Astrocyte of the cerebellum (primary cell): Measurements from ENCODE around the gene OGFR.

ENCODE experiments used
- DNase-seq: peaks from one replicate; pipeline ENCODE4 v3.0.0-alpha.2; 2011; ENCODE audit warnings: low read depth
- H3K4me3 ChIP-seq: 2 replicates; pipeline ENCODE4 v1.5.1; 2011; ENCODE audit warnings: mild to moderate bottlenecking, low read depth, low read length, moderate library complexity
- in situ Hi-C: cut with HindIII; loops from 2 replicates; pipeline ENCODE4 v1.10.0; 2017; ENCODE audit warnings: low sequenced_read_pairs
- TF ChIP-seq, protein P1 (sequence below): IDR thresholded peaks from 2 replicates; pipeline ENCODE4 v1.5.1; 2012; ENCODE audit warnings: low read length, low read depth, moderate library complexity, mild to moderate bottlenecking; ENCODE audit errors: missing control alignments

OGFR gene

DNA sequence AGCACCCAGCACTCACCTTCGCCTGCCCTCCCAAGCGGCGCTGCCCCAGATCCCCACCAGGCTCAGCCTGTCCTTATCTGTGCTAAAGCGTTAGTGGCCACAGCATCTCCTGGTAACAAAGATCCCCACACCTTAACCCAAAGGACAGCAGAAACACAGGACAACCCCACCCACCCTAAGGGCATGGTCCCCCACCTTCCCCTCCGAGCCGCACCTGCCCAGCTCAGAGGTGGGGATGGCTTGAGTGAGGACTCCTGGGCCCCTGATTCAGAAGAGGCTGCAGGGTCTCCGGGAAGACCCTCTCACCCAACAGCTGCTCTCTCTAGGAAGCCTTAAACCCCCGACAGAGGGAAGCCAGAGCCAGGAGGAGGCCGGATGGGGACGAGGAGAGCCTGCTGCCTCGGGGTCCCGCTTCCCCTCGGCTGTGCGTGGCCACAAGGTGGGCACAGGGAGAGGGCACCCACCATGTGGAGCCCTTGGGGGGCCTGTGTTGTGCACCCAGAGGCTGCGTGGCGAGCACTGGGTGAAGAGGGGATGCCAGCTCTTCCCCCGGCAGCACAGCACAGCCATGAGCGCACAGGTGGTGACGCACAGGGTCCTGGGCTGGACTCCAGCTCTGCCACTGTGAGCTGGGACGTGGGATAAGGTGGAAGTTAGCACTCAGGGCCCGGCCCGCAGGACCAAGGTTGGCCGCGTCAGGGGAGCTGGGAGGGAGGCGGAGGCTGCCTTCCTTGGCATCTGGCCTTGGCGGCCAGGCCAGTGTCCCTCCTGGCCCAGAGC, 40.3 kb upstream of the OGFR start:
- DNase-seq = no peak
- TF ChIP-seq, protein P1, sequence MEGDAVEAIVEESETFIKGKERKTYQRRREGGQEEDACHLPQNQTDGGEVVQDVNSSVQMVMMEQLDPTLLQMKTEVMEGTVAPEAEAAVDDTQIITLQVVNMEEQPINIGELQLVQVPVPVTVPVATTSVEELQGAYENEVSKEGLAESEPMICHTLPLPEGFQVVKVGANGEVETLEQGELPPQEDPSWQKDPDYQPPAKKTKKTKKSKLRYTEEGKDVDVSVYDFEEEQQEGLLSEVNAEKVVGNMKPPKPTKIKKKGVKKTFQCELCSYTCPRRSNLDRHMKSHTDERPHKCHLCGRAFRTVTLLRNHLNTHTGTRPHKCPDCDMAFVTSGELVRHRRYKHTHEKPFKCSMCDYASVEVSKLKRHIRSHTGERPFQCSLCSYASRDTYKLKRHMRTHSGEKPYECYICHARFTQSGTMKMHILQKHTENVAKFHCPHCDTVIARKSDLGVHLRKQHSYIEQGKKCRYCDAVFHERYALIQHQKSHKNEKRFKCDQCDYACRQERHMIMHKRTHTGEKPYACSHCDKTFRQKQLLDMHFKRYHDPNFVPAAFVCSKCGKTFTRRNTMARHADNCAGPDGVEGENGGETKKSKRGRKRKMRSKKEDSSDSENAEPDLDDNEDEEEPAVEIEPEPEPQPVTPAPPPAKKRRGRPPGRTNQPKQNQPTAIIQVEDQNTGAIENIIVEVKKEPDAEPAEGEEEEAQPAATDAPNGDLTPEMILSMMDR = no peak
- H3K4me3 ChIP-seq = no peak overlapping the region
- in situ Hi-C loops = no loop called here

DNA sequence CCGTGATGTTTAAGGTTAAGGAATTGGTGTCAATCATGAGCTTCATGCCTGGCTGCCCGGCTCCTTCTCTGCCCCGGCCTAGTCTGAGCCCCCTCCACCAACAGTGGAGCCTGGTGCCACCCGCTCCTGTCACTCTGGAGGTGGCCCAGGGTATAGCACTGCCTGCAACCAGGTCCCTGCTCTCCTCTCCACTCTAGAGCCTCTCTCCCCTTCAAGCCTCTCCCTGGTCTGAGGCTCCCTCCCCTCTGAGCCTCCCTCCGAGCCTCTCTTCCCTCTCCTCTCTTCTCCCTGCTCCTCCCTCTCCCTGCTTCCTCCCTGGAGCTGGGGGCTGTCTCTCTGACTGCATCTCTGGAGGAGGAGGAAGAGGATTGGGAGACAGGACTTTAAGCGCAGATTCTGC, 39.6 kb upstream of the OGFR start:
- no peak overlapping the region for H3K4me3 ChIP-seq
- DNase-seq = no peak
- in situ Hi-C loops = no loop called here
- TF ChIP-seq, protein P1 = no peak

DNA sequence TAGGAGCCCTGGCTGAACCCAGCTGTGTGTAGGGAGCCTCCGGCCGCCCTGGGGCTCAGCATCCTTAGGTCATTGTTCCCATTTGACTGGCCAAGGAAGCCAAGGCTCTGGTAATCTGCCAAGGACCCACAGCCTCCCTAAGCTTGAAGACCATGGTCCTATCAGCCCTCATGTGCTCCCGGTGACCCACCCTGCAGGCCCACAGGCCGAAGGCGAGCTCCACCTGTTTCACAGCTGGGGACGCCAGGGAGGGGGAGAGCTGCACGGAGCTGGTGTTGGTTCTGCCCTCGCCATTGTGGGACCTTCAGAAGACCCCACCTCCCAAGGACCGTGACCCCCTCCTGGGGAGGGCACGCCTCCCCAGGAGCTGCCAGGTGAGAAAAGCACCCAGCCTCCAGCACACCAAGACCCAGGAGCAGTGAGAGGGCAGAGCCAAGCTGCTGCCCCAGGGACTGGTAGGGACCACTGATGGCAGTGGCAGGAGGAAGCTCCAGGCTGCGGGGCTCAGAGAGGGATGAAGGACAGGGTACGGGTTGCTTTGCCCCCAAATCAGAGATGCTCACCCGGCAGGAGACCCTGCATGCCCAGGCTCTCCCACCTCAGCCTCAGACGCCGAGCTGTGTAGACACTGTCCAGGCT, 39.1 kb upstream of the OGFR start:
- in situ Hi-C loops = no loop called here
- H3K4me3 ChIP-seq = no peak overlapping the region
- DNase-seq = no peak
- TF ChIP-seq, protein P1 = no peak

DNA sequence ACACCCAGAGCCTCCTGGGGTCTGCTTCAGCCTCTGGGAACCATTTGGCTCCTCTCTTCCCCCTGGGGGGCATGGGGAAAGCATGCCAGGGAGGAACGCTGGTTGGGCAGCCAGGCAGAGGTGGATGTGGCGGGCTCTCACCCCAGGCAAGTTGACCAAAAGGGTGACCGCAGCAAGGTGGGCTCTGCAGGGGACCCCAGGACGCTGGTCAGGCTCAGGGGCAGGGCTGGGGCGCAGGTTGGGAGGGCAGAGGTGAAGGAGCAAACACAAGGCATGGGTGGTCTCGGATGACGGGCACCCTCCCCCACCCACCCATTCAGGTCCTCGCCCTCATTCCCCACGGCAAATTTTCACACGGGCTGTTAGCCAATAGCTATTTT, 38.6 kb upstream of the OGFR start:
- in situ Hi-C loops = no loop called here
- TF ChIP-seq, protein P1 = no peak
- no peak for DNase-seq
- H3K4me3 ChIP-seq = no peak overlapping the region

DNA sequence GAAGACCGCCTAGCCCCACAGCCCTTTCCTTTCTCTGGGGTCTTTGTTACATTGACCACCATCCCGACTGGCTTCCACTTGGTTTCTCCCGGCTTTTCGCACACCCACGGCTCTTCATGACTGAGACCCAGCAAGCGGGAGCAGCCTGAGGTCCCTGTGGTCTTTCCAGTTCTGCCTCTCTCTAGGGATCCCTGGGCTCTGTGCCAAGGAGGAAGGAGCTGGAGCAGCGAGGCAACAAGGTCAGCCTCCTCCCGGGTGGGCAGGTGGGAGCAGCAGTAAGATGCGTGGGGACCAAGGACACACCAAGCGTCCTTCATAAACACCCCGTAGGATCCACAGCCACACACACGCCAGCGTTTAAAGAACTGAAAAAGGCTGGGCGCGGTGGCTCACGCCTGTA, 37.9 kb upstream of the OGFR start:
- H3K4me3 ChIP-seq = no peak overlapping the region
- DNase-seq = no peak
- TF ChIP-seq, protein P1 = no peak
- in situ Hi-C loops = no loop called here

DNA sequence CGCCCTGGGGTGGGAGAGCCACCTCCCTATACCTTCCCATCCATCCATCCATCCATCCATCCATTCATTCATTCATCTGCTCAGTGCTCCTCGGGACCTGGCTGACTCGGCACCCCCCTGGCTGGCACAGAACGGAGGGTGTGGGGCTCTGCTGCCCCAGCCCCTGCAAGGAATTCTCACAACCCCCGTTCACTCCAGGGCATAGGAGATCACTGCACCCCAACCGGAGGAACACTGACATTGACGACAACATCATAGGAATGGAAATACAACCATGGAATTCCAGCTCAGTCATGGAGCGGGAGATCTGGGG, 36.4 kb upstream of the OGFR start:
- in situ Hi-C loops = no loop called here
- no peak for DNase-seq
- no peak overlapping the region for H3K4me3 ChIP-seq
- TF ChIP-seq, protein P1 = no peak
